K562 (cell line): ENCODE measurements around the gene RIOX2. TPM values are rescaled to one million over a fixed set of nuclear protein-coding genes. Genes with fewer than 3 reads are reported as not detected.

Experiments used
- ATAC-seq: fragments of 200-7000 bp; cut with Tn5 transposase; 3 replicates; pipeline ENCODE4 v1.9.1; 2020; ENCODE audit warnings: moderate library complexity
- BruUV-seq: library from RNA; stranded (reverse); fragments of 400-500 nt; replicated peaks from 2 replicates; lab custom pipeline; 2021; lab: Mats Ljungman, UMichigan
- CTCF ChIA-PET: fragments of 300-600 bp; formaldehyde crosslinking; extraction: SDS; loops from one replicate; lab custom pipeline; 2021; ENCODE audit warnings: low intra/inter-chr PET ratio; lab: Yijun Ruan, JAX
- POLR2A ChIA-PET: fragments of 300-600, 350-650 bp; sonication (Branson Sonifier 250); formaldehyde crosslinking; extraction: SDS; loops from one replicate; lab custom pipeline; 2021; ENCODE audit warnings: antibody characterized with exemption, inconsistent platforms; lab: Yijun Ruan, JAX
- DNase-seq, 4 experiments: peaks; one replicate each; pipeline versions ENCODE4 v3.0.0 to v3.0.0-alpha.2; 2011 to 2018; ENCODE audit warnings: low spot score in 3 of 4, mixed read lengths in 3 of 4; ENCODE audit errors: extremely low read depth in 1 of 4
- FAIRE-seq: peaks from 2 replicates; lab custom pipeline; 2011; peaks lifted over from hg19 to GRCh38; lab: Jason Lieb, UNC
- H2AFZ ChIP-seq: 2 replicates; pipeline ENCODE4 v1.6.0; 2011; ENCODE audit warnings: low read depth, low read length, control low read depth, inconsistent platforms
- H3K27ac ChIP-seq: fragments of 200-600 bp; 3 replicates; pipeline ENCODE4 v1.8.0; 2011; ENCODE audit warnings: low read depth, mild to moderate bottlenecking, control low read depth, inconsistent platforms, low read length, moderate library complexity, mixed read lengths; ENCODE audit errors: extremely low read depth
- H3K27me3 ChIP-seq, 2 experiments: fragments of 300-600 bp in 1 of 2; 2 replicates in 1 of 2; 3 replicates in 1 of 2; pipeline versions ENCODE4 v1.6.0 to v1.8.0; 2011; ENCODE audit warnings: inconsistent platforms in 2 of 2, low read length in 2 of 2, mild to moderate bottlenecking in 1 of 2, mixed read lengths in 1 of 2, moderate library complexity in 1 of 2; ENCODE audit not compliant: control insufficient read depth in 2 of 2, insufficient read depth in 2 of 2
- H3K36me3 ChIP-seq: fragments of 300-600 bp; 3 replicates; pipeline ENCODE4 v1.8.0; 2011; ENCODE audit warnings: mild to moderate bottlenecking, low read length, inconsistent platforms; ENCODE audit not compliant: control insufficient read depth, insufficient read depth
- H3K4me1 ChIP-seq, 2 experiments: fragments of 200-600 bp in 1 of 2; replicated peaks in 1 of 2; 2 replicates in 1 of 2; 3 replicates in 1 of 2; pipeline versions ENCODE4 v1.5.1 to v1.8.0; 2011; ENCODE audit warnings: inconsistent platforms in 2 of 2, low read length in 2 of 2, mild to moderate bottlenecking in 1 of 2, mixed read lengths in 1 of 2, moderate library complexity in 1 of 2; ENCODE audit not compliant: control insufficient read depth in 2 of 2, insufficient read depth in 2 of 2
- H3K4me2 ChIP-seq: 2 replicates; pipeline ENCODE4 v1.6.1; 2011; ENCODE audit warnings: low read length, control low read depth, inconsistent platforms, mixed read lengths; ENCODE audit not compliant: insufficient read depth
- H3K4me3 ChIP-seq: fragments of 200-600 bp; sonication (generic), shearing (Covaris generic); 2 replicates; pipeline ENCODE4 v1.5.1; 2016; ENCODE audit warnings: control low read depth, inconsistent platforms
- H3K79me2 ChIP-seq: fragments of 200-600 bp; 3 replicates; pipeline ENCODE4 v1.8.0; 2011; ENCODE audit warnings: low read length, inconsistent platforms; ENCODE audit not compliant: control insufficient read depth, insufficient read depth
- H3K9ac ChIP-seq, 2 experiments: 2 replicates each; pipeline versions ENCODE4 v1.6.0 to v1.6.1; 2011; ENCODE audit warnings: low read depth in 2 of 2, low read length in 2 of 2, control low read depth in 1 of 2, inconsistent platforms in 1 of 2, mild to moderate bottlenecking in 1 of 2, mixed read lengths in 1 of 2; ENCODE audit not compliant: insufficient read depth in 1 of 2
- H3K9me1 ChIP-seq: one replicate; pipeline ENCODE4 v1.6.0; 2011; ENCODE audit warnings: inconsistent platforms, mild to moderate bottlenecking, low read length, moderate library complexity; ENCODE audit not compliant: control insufficient read depth, insufficient read depth
- H3K9me3 ChIP-seq: replicated peaks from 2 replicates; pipeline ENCODE4 v1.5.1; 2011; ENCODE audit warnings: low read depth, low read length, inconsistent platforms; ENCODE audit not compliant: control insufficient read depth, insufficient read depth
- H4K20me1 ChIP-seq: replicated peaks from 2 replicates; pipeline ENCODE4 v1.6.1; 2011; ENCODE audit warnings: low read length, inconsistent platforms, mixed read lengths; ENCODE audit not compliant: control insufficient read depth, insufficient read depth
- C11orf30 ChIP-seq: fragments of 450-650 bp; IDR thresholded peaks from 2 replicates; pipeline ENCODE4 v1.6.1; 2016; ENCODE audit warnings: low read depth, mild to moderate bottlenecking
- DACH1 ChIP-seq: fragments of 450-650 bp; IDR thresholded peaks from 2 replicates; pipeline ENCODE4 v1.6.1; 2018; ENCODE audit not compliant: partially characterized antibody
- ETS2 ChIP-seq: IDR thresholded peaks from 2 replicates; pipeline ENCODE4 v1.6.1; 2016; ENCODE audit warnings: borderline replicate concordance, missing genetic modification characterization, mild to moderate bottlenecking, moderate library complexity, missing compliant biosample characterization; ENCODE audit not compliant: poor library complexity, severe bottlenecking
- HIVEP1 ChIP-seq: fragments of 250-450 bp; sonication (Bioruptor Pico); IDR thresholded peaks from 2 replicates; pipeline ENCODE4 v1.4.0; 2020; ENCODE audit warnings: mild to moderate bottlenecking
- KLF6 ChIP-seq: fragments of 250-450 bp; sonication (Bioruptor Pico); IDR thresholded peaks from 2 replicates; pipeline ENCODE4 v1.4.0; 2020; ENCODE audit warnings: mild to moderate bottlenecking, moderate library complexity, borderline replicate concordance
- MCM7 ChIP-seq, 2 experiments: fragments of 450-650 bp; IDR thresholded peaks; 2 replicates each; pipeline ENCODE4 v1.6.1; 2016 to 2018
- NONO ChIP-seq, 2 experiments: fragments of 200-400 bp in 1 of 2; fragments of 450-650 bp in 1 of 2; formaldehyde crosslinking in 1 of 2; IDR thresholded peaks; 2 replicates each; pipeline ENCODE4 v1.6.1; 2017; ENCODE audit warnings: low read depth in 2 of 2, mild to moderate bottlenecking in 2 of 2, moderate library complexity in 2 of 2, low read length in 1 of 2
- RREB1 ChIP-seq: fragments of 250-450 bp; sonication (Bioruptor Pico); IDR thresholded peaks from 2 replicates; pipeline ENCODE4 v1.4.0; 2020
- SMARCE1 ChIP-seq: fragments of 450-650 bp; IDR thresholded peaks from 2 replicates; pipeline ENCODE4 v1.7.1; 2016; ENCODE audit warnings: mild to moderate bottlenecking
- ZEB2 ChIP-seq: fragments of 450-650 bp; IDR thresholded peaks from 2 replicates; pipeline ENCODE4 v1.6.1; 2016
- ZNF354B ChIP-seq: fragments of 250-450 bp; sonication (Bioruptor Pico); IDR thresholded peaks from 2 replicates; pipeline ENCODE4 v1.4.0; 2020
- ZNF445 ChIP-seq: fragments of 250-450 bp; sonication (Bioruptor Pico); IDR thresholded peaks from 2 replicates; pipeline ENCODE4 v1.4.0; 2020; ENCODE audit warnings: low read depth, mild to moderate bottlenecking, moderate library complexity
- WGBS: fragments of 100-300 bp; shearing (Covaris generic); methylation state at CpG from one replicate; pipeline ENCODE4 v1.1.6; 2016; ENCODE audit warnings: low coverage, mixed read lengths; ENCODE audit not compliant: insufficient coverage; ENCODE audit errors: missing lambda C conversion rate; 5-methylcytosine and 5-hydroxymethylcytosine counted together
- in situ Hi-C: fragments of 300-500 bp; cut with MboI; formaldehyde crosslinking; loops from 4 replicates; pipeline ENCODE4 v1.15.0; 2018; ENCODE audit warnings: inconsistent platforms, mixed read lengths
- intact Hi-C: fragments of 100-400 bp; cut with micrococcal nuclease; formaldehyde crosslinking; loops from 2 replicates; pipeline ENCODE4 v1.14.2; 2022
- polyA plus RNA-seq, 8 experiments: library from polyadenylated mRNA; depleted of rRNA in 4 of 8; stranded (reverse) in 5 of 8; unstranded in 3 of 8; fragments of >200 nt; fragmentation: Nextera tagmentation in 2 of 8; fragmentation: Illumina TruSeq in 1 of 8; extraction: Ambion mirVana in 2 of 8; extraction: Trizol in 1 of 8; gene quantifications; 2 replicates each; pipeline versions ENCODE4 v1.2.1 to v1.2.3, GENCODE V29; 2011 to 2014; ENCODE audit warnings: inconsistent platforms in 1 of 8, missing spikeins in 1 of 8
- total RNA-seq, 7 experiments: library from RNA; depleted of rRNA in 6 of 7; stranded (reverse); fragments of >200 nt in 6 of 7; fragmentation: Illumina TruSeq in 2 of 7; extraction: Trizol in 2 of 7; gene quantifications; 2 replicates each; pipeline versions ENCODE4 v1.2.1 to v1.2.3, GENCODE V29; 2011 to 2021; ENCODE audit warnings: low replicate concordance in 1 of 7
- TF ChIP-seq, protein P1 (sequence below): fragments of 450-650 bp; formaldehyde crosslinking; IDR thresholded peaks from 2 replicates; pipeline ENCODE4 v1.4.0; 2022; ENCODE audit warnings: mild to moderate bottlenecking, moderate library complexity
- TF ChIP-seq, protein P2 (sequence below): fragments of 450-650 bp; formaldehyde crosslinking; conservative IDR thresholded peaks from 2 replicates; pipeline ENCODE4 v1.4.0; 2022; ENCODE audit warnings: mild to moderate bottlenecking, missing genetic modification characterization

Gene RIOX2
- total and polyA plus RNA-seq, 9 of the 15 experiments (the other 6 are each of a cell fraction or from before 2014, with no cell fraction given) = 22.2 to 56.0 (median 32.6) TPM

GRCh38 chr3:97970956-97971620 lies 1.1 kb downstream of the RIOX2 start:
- peaks cover 9% of the 10 kb centered on the region; the same call in 1 of the 3 replicates for H3K36me3 ChIP-seq
- WGBS = 11% methylated on average over 9 of the region's 9 CpGs
- H3K27me3 ChIP-seq = no peaks in the 10 kb centered on the region
- peaks cover 0 to 11% of the 10 kb centered on the region in 2 experiments; a peak in 4 of 5 replicates for H3K4me1 ChIP-seq
- no peaks in the 10 kb centered on the region for H4K20me1 ChIP-seq
- peak overlapping the region; percentile 25; the same call in 1 of the 3 replicates for H3K27ac ChIP-seq
- no peak for TF ChIP-seq ZNF354B (CRISPR knock-in tag)
- no peak for TF ChIP-seq KLF6 (CRISPR knock-in tag)
- TF ChIP-seq ETS2 (tag) = no peak
- TF ChIP-seq, protein P1, sequence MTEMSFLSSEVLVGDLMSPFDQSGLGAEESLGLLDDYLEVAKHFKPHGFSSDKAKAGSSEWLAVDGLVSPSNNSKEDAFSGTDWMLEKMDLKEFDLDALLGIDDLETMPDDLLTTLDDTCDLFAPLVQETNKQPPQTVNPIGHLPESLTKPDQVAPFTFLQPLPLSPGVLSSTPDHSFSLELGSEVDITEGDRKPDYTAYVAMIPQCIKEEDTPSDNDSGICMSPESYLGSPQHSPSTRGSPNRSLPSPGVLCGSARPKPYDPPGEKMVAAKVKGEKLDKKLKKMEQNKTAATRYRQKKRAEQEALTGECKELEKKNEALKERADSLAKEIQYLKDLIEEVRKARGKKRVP (CRISPR knock-in tag) = no peak
- no peak for TF ChIP-seq DACH1
- TF ChIP-seq ZEB2 = no peak
- TF ChIP-seq, protein P2, sequence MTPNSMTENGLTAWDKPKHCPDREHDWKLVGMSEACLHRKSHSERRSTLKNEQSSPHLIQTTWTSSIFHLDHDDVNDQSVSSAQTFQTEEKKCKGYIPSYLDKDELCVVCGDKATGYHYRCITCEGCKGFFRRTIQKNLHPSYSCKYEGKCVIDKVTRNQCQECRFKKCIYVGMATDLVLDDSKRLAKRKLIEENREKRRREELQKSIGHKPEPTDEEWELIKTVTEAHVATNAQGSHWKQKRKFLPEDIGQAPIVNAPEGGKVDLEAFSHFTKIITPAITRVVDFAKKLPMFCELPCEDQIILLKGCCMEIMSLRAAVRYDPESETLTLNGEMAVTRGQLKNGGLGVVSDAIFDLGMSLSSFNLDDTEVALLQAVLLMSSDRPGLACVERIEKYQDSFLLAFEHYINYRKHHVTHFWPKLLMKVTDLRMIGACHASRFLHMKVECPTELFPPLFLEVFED (CRISPR knock-in tag) = no peak
- TF ChIP-seq MCM7 (IDR thresholded peaks at IDR 0.05) = no peak
- TF ChIP-seq RREB1 (CRISPR knock-in tag) = no peak
- TF ChIP-seq NONO (IDR thresholded peaks at IDR 0.05; ENCODE audit: low read depth in 2 of 2, low read length in 1 of 2) = no peak
- TF ChIP-seq HIVEP1 (CRISPR knock-in tag) = no peak
- no peak for TF ChIP-seq ZNF445 (CRISPR knock-in tag)
- no peak for TF ChIP-seq SMARCE1
- TF ChIP-seq C11orf30 = no peak
- intact Hi-C loops (loop anchor here (5.0 kb wide), 1 partner anchor 59 kb away; no protein-coding TSS in a partner anchor), in situ Hi-C loops (no loop called here)
- DNase-seq (no peak), FAIRE-seq (peak; percentile 54), ATAC-seq (no peak)
- peak overlapping the region; percentile 79 for H2AFZ ChIP-seq
- H3K9me1 ChIP-seq = no peaks in the 10 kb centered on the region
- BruUV-seq = TSS peak; percentile 57
- H3K79me2 ChIP-seq = peaks cover 42% of the 10 kb centered on the region
- no peaks in the 10 kb centered on the region for H3K9me3 ChIP-seq
- H3K9ac ChIP-seq = peak overlapping the region; percentile 68 to 95
- ChIA-PET POLR2A (interaction anchor here (0.6 kb wide), 1 partner anchor 49 kb away, joined by 3 read pairs; no protein-coding TSS in a partner anchor), CTCF (no interaction called here)
- H3K4me3 ChIP-seq = peak overlapping the region; percentile 62
- peak overlapping the region; percentile 93 for H3K4me2 ChIP-seq
